Measurements from ENCODE around the gene CTU2. TPM values are rescaled to one million over a fixed set of nuclear protein-coding genes. Genes with fewer than 3 reads are reported as not detected.
A peak's percentile ranks its signal among the peaks of the same experiment; 100 is the strongest.

The CTU2 gene
- total and polyA plus RNA-seq, 9 of the 15 experiments (the other 6 are each of a cell fraction or from before 2014, with no cell fraction given) = 1.3 to 105 (median 23.2) TPM

- TF ChIP-seq ILF3 (IDR thresholded peaks at IDR 0.05; ENCODE audit: borderline replicate concordance) (no peak), U2AF2 (optimal IDR thresholded peaks at IDR 0.05; ENCODE audit: low read depth, low read length) (no peak), TAF7 (tag; IDR thresholded peaks at IDR 0.05) (no peak), FOXM1 (IDR thresholded peaks at IDR 0.05; ENCODE audit: low read depth) (no peak), FOXM1 (CRISPR knock-in tag; IDR thresholded peaks at IDR 0.05; ENCODE audit: low read depth) (0 out of 2 replicates have a peak, but pooled peaks have one; percentile 75), SRF (CRISPR knock-in tag; IDR thresholded peaks at IDR 0.05) (peak in 1 of 2 experiments; percentile 33; a peak in 1 of 4 replicates), STAG1 (CRISPR knock-in tag; IDR thresholded peaks at IDR 0.05; ENCODE audit: borderline replicate concordance) (no peak; the same call in 1 of the 2 replicates), FOSL1 (tag; conservative IDR thresholded peaks at IDR 0.05) (no peak), STAT5A (IDR thresholded peaks at IDR 0.05; ENCODE audit: borderline replicate concordance, low read length) (no peak), RB1 (IDR thresholded peaks at IDR 0.05; ENCODE audit: low read depth) (peak; percentile 40), ZNF445 (CRISPR knock-in tag; IDR thresholded peaks at IDR 0.05; ENCODE audit: low read depth) (no peak), JUN (IDR thresholded peaks at IDR 0.05; ENCODE audit: borderline replicate concordance, low read depth, low read length) (peak; percentile 37; the same call in 1 of the 2 replicates), JUN (CRISPR knock-in tag; IDR thresholded peaks at IDR 0.05; ENCODE audit: borderline replicate concordance) (no peak; the same call in 1 of the 2 replicates), MBD2 (IDR thresholded peaks at IDR 0.05; ENCODE audit: borderline replicate concordance, low read depth) (peak; percentile 100), TFAP4 (CRISPR knock-in tag; IDR thresholded peaks at IDR 0.05; ENCODE audit: borderline replicate concordance) (peak; percentile 90), ZNF584 (CRISPR knock-in tag; IDR thresholded peaks at IDR 0.05; ENCODE audit: low read depth) (no peak), THRB (CRISPR knock-in tag; conservative IDR thresholded peaks at IDR 0.05) (no peak), PATZ1 (CRISPR knock-in tag; IDR thresholded peaks at IDR 0.05; ENCODE audit: borderline replicate concordance) (no peak), ZNF764 (CRISPR knock-in tag; IDR thresholded peaks at IDR 0.05; ENCODE audit: low read depth) (no peak), JUND (IDR thresholded peaks at IDR 0.05; ENCODE audit: borderline replicate concordance, low read depth, low read length) (peak; percentile 67), JUND (tag; IDR thresholded peaks at IDR 0.05; ENCODE audit: borderline replicate concordance, low read depth, low read length) (peak; percentile 42; the same call in 1 of the 3 replicates), GABPA (tag; conservative IDR thresholded peaks at IDR 0.05; ENCODE audit: low read depth) (no peak), NEUROD1 (IDR thresholded peaks at IDR 0.05; ENCODE audit: borderline replicate concordance, low read depth, low read length, partially characterized antibody) (peak; percentile 95), NFYB (IDR thresholded peaks at IDR 0.05; ENCODE audit: extremely low read depth, insufficient read length) (peak; percentile 98), CHCHD3 (CRISPR knock-in tag; IDR thresholded peaks at IDR 0.05) (no peak)
Observed at GRCh38 chr16:88662843-88663606, 43.3 kb upstream of the CTU2 start, which contains the start of gene MVD (continued).
